ENCODE results near the gene TAS2R60. TPM values are rescaled to one million over a fixed set of nuclear protein-coding genes. Genes with fewer than 3 reads are reported as not detected.

TAS2R60 gene
- total and polyA plus RNA-seq, 9 of the 15 experiments (the other 6 are each of a cell fraction or from before 2014, with no cell fraction given), result 0.08 TPM; not detected in 8

DNA sequence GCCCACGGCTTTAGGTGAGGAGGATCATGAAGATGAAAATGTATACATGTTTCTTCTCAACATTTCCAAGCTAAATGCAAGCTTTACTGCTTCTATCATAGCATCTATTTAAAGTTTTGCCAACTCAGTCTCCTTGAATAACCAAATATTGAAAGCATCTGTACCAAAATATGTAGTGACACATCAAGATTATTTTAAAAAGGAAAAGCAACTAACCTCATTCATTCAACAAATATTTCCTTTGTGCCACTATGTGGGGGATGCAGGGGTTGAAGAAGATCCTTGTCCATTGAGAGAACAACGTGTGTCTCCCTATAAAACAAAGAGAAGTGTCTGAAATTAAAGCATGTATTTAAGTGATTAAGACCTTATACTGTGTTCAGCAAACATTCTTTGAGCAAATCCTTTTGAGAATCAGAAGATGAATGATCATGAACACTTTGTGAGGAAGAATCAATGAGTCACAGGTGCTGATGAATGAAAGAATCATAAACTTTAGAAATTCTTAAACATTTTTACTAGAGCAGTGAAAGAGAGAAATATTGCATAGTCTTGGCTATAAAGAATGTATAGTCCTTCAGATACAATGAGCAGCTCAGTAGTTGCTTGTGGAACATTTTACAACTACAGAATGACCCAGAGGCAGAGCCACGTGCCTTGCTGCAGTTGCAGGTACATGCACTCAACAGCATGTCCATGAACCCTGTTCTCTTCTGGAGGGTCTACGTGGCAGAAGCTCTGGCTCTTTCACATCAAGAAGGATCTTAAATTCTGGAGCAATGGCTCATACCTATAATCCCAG lies 13.9 kb downstream of the TAS2R60 start:
- Histone ChIP-seq H2AFZ (ENCODE audit: low read depth, low read length) (no peak overlapping the region), H3K9me1 (ENCODE audit: control insufficient read depth, insufficient read depth, low read length) (no peaks in the 10 kb centered on the region), H3K9me3 (replicated peaks; ENCODE audit: control insufficient read depth, insufficient read depth, low read depth, low read length) (peaks cover 2% of the 10 kb centered on the region; the same call in 1 of the 2 replicates), H3K36me3 (ENCODE audit: control insufficient read depth, insufficient read depth, low read length) (no peaks in the 10 kb centered on the region), H3K27me3 (ENCODE audit: control insufficient read depth in 2 of 2, insufficient read depth in 2 of 2, low read length in 2 of 2) (peaks cover 4 to 6% of the 10 kb centered on the region in 2 experiments; a peak in 3 of 5 replicates), H3K9ac (ENCODE audit: insufficient read depth in 1 of 2, low read depth in 2 of 2, low read length in 2 of 2) (no peak overlapping the region), H3K4me3 (no peak overlapping the region), H3K27ac (ENCODE audit: extremely low read depth, low read depth, low read length) (no peak overlapping the region), H4K20me1 (replicated peaks; ENCODE audit: control insufficient read depth, insufficient read depth, low read length) (no peaks in the 10 kb centered on the region), H3K4me1 (replicated peaks in 1 of 2; ENCODE audit: control insufficient read depth in 2 of 2, insufficient read depth in 2 of 2, low read length in 2 of 2) (no peaks in the 10 kb centered on the region), H3K4me2 (ENCODE audit: insufficient read depth, low read length) (no peak overlapping the region), H3K79me2 (ENCODE audit: control insufficient read depth, insufficient read depth, low read length) (no peaks in the 10 kb centered on the region)
- no TSS peak for BruUV-seq (replicated peaks)
- 1% methylated on average over 4 of the region's 4 CpGs for WGBS (ENCODE audit: insufficient coverage, low coverage, missing lambda C conversion rate)
- in situ Hi-C loops (cut with MboI), result no loop called here
- DNase-seq (ENCODE audit: extremely low read depth in 1 of 4, low spot score in 3 of 4) (no peak), ATAC-seq (no peak), FAIRE-seq (no peak)
- POLR2A ChIA-PET, result interaction anchor here (0.6 kb wide), 2 partner anchors 123 to 435 kb away, joined by 4 read pairs; no protein-coding TSS in a partner anchor
- CTCF ChIA-PET (ENCODE audit: low intra/inter-chr PET ratio), result no interaction called here
- intact Hi-C loops (cut with micrococcal nuclease), result no loop called here
- TF ChIP-seq GTF2F1 (IDR thresholded peaks at IDR 0.05; ENCODE audit: low read depth, low read length) (no peak), SNIP1 (IDR thresholded peaks at IDR 0.05; ENCODE audit: low read depth) (no peak), TAF7 (tag; IDR thresholded peaks at IDR 0.05) (no peak), BCOR (IDR thresholded peaks at IDR 0.05) (no peak)
- TF ChIP-seq, protein P1, sequence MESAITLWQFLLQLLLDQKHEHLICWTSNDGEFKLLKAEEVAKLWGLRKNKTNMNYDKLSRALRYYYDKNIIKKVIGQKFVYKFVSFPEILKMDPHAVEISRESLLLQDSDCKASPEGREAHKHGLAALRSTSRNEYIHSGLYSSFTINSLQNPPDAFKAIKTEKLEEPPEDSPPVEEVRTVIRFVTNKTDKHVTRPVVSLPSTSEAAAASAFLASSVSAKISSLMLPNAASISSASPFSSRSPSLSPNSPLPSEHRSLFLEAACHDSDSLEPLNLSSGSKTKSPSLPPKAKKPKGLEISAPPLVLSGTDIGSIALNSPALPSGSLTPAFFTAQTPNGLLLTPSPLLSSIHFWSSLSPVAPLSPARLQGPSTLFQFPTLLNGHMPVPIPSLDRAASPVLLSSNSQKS (CRISPR knock-in tag; IDR thresholded peaks at IDR 0.05), result no peak
